CD4-positive, alpha-beta T cell treated with Interleukin-10 for 1 hour (primary cell): ENCODE data around the gene FGF10.

Source experiments
- DNase-seq: peaks from one replicate; pipeline ENCODE4 v3.0.0-alpha.2; 2020

FGF10 gene

DNA sequence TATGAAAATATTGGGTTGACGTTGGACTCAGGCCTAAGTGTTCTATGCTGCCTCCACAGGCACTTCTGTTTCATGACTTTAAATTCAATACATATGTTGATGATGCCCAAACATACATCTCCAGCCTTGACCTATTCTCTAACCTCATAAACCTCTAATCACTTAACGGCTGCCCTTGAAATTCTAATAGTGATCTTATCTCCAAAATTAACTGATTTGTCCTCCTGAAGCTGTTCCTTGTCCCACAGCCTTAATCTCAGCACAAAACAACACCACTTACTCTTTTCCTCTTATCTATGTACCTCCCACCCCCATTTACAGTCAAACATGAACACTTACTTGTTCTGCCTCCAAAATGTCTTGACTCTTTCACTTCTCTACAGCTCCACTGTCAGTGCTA is 43.3 kb downstream of the FGF10 start:
- no peak for DNase-seq

DNA sequence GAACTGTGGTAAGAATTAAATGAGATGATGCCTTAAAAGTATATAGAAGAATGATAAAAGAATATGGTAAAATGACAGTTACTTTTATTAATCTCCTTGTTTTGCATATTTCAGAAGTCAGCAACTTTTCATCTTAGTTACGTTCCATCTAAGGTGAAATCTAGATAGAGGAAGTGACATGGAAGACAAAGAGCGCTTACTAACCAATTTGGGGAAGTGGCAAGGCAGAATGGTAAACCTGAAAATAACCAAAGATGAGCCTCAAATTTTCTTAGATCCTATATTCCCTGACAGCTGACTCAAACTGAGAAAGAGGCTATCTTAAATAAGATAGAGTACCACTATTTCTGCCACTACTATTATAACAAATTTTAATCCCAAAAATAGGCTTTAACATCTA is 52.5 kb downstream of the FGF10 start:
- no peak for DNase-seq

DNA sequence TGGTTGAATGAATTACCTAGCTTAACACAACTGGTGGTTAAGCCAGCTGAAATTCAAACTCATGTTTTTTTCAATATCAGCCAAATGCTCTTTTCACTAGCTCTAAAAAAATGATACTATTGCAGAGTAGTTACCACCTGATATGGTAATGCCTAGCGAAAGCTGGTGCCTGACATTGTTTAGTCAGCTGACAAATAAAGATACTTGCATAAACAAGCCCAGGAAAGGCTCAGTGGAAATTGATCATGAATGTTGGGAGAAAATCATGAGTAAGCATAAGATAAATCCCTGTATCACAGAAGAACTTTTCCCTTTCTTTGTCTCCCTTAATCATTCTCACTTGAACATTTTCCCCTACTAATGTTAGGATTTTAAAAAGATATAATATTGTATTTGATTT is 54.6 kb downstream of the FGF10 start:
- DNase-seq = no peak

DNA sequence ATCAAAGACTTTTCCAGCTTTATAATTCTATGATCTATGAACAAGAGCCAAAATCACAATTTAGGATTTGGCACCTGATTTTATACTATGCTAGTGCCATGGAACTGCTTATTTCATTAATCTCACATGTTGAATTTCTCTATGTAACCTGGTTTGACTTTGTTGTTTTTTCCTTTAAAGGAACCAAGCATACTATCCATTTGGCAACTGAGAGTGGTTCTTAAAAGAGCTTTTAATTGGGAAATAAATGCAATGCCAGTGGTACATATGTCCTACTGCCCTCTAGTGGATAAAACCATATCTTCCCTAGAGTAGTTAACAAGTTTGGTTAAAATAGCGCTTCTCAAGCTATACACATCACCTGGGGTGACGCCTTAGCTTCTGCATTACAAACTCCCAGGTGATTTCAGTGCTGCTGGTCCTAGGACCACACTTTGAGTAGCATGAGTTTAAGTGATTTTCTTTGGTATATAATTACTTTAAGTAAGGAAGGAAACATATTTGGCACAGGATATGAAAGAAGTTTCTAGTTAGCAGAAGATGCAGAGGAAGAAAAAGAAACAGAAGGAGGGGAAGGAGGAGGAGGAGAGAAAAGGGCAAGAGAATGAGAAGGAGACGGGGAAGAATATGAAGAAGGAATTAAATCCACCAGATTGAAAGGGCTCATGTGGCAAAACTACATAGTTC is 56.8 kb downstream of the FGF10 start:
- no peak for DNase-seq

DNA sequence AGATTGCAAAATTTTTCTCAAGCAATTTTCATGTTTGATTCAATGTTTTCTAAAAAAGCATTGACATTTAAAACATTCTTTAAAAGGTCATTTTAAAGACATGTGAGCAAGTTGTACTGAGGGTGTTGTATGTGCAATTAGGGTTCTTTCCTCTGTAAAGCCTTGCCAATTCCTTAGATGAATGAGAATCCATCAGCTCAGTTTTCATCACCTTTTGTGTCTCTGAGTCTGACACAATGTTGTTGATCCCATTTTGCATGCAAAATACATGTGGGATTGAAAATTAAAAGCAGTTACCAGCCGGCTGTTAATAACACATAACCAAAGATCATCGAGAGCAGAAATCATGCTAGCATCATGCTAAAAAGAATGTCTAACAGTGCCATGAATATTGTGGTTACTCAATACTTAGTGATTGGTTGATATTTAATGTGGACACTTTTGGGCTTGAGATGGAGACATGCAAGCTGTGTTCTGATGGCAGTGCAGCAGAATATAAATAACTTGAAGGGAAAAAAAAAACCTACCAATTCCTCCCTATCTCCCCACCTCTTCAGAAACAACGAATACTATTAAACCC is 57.7 kb downstream of the FGF10 start:
- DNase-seq = no peak

DNA sequence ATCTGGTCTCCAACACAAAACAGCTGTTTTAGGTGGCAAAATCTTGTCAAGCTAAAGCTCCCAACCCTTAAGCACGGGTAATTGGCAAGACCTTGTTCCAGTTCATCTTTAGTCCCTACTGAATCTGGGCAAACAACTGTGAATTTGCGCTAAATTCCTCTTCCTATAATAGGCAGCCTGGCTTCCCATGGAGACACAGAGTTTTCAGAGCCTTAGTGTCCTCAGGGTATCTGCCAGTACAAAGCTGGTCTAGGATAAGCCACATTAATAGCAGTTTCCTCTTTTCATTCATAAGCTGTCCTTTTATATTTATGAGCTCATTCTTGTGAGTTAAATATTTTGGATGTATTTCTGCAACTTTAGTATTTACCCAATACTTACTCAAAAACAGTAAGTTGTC is 59.5 kb downstream of the FGF10 start:
- no peak for DNase-seq

DNA sequence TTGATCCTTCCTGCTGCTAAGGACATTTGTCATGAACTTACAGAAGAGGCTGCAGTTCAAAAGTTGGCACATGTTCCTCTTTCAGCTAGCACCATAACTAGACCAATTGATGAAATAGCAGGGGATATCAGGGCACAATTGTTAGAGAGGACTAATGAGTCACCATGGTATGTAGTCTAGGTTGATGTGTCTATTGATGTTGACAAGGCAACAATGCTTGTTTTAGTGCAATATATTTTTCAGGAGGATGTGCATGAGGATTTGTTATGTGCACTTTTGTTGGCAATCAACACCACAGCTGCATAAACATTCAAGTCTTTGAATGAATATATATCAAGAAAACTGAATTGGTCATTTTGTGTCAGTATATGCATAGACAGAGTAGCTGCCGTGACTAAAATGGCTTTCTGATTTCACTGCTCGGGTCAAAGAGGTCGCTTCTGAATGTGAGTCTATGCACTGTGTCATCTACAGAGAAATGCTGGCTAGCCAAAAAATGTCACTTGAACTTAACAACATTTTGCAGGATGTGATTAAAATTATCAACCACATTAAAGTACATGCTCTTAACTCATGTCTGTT is 68.0 kb downstream of the FGF10 start:
- DNase-seq = no peak

DNA sequence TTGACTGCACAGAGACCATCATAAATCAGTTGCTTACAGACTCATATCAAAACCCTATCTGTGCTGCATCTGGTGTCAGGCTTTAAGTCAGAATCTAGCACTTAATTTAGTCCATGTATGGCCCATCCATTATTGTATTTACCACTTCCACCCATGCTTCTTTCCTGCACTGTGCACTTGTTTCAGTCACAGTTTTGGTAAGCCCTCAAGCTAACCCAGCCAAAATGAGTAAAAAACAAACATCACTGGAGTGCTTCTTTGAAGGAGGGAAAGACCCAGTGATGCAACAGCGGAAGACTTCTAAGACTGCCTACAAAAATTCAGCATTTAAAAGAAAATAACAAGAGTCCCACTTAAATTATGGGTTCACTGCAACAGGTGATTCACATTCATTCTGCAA is 69.0 kb downstream of the FGF10 start:
- DNase-seq = no peak

DNA sequence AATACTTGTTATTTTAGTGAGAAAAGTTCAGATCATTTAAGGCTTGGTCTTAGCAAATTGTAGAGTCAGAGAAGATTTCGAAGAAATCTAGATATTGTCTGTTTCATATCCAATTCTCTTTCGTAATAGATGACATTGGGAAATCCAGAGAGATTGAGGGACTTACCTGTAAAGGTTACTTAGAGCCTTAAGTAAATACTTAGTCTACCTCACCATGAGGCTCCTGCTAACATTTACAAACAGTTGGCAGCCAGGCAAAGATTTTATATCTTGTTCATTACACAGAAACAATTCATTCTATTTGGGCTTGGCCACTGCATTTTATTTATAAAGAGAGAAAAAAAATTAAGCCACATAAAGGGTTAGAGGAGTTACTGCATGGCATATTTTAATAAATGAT is 70.3 kb downstream of the FGF10 start:
- no peak for DNase-seq

DNA sequence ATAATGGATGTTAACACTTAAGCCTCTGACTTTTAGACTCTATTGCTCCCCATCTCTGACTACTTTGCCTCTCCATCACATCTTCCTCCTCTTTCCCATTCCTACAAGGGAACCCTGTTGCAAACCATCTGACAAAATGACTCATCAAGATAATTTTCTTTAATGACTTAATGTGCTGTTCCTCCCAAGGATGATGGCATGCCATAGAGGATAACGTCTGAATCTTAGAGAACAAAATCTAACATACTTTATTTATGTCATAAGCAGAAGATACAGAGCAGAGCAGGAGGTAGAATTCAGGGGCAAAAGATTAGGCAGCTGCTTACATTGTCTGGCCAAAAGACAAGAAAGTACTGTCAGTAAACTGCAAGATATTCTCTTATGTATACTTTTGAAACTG is 76.8 kb downstream of the FGF10 start:
- DNase-seq = no peak

DNA sequence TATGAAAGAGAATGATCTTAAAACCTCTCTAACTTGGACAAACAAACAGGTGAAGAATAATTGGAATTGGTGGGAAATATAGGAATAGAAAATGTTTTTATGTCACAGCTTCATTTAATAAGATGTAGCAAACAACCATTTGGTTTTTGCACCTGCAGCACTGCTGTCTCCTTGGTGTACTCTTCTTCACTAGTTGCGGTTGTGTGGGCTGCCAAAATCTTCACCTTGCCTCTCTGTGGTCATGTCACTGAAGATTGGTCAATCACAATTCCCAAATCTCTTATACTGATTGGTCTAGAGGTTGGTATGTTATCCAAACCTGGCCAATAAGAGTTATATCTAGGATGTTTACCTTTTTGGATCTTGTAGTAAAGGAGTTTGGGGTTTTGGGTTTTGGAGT is 88.7 kb downstream of the FGF10 start:
- no peak for DNase-seq

DNA sequence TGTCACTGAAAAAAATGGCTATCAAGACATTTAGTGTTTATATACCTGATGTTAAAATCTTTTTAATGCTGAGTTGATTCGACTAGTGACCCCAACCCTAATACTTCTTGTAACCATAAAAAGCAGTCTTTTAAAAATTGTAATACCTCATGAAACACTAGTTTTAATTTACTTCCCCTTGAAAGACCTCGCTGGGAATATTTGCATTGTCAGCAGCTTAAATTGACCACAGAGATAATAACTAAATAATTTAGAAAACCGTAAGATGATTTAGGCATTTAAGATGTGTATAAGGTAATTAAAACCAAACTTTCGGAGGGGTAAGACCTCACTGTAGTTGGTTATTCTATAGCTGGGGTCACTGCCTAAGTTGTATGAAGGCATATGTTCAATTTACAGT is 89.8 kb downstream of the FGF10 start:
- DNase-seq = no peak

DNA sequence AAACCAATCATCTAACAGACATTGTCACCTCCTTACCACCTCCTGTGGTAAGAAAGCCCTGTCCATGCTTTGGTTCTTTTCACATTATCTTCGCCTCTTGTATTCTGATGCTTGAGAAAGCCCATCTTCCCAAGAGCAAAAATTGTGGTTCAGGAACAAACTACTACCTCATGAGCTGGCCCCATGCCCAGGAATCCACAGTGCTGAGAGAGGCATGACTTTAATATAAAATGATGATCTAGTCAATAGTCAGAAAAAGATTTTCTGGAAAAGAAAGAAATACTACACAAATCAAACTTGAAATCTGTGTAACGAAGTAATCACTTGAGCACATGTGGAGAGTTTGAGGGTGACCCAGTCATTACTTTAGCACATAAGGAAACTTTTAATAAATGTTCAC is 94.7 kb downstream of the FGF10 start:
- no peak for DNase-seq

DNA sequence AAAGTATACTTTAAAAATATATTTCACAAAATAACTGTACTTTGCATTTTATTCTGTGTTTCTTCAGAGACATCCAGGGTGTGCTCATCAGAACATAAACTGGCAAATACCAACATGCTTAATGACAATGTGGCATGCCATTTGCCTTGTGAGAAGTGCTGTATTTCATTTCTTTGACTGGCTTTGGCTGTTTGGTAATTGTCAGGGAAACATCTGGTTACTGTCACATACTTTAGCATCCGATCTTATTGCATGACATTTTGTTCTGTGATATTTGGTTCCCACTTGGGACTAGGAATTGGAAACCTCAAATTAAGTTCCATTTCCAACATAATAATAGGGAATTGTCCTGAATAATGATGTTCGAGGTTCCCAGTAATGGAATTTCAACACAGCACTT is 96.5 kb downstream of the FGF10 start:
- DNase-seq = no peak

DNA sequence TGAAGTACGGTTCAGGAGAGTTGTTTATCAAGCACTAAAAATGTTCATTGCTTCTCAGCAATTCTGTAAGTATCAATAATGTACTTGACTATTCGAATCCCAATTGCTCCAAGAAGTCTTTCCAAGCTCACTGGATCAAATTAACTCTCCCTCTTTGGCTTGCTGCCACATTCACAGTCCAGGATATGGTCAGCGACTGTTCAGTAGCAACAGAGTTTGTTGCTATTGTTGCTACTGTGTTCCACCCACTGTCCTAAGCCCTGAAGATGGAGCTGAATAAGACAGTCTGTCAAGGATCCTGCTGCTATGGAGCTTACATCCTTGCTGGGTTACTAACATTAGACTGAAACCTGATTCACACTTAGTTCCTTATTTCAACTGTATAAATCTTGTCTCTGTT is 110.8 kb downstream of the FGF10 start:
- no peak for DNase-seq

DNA sequence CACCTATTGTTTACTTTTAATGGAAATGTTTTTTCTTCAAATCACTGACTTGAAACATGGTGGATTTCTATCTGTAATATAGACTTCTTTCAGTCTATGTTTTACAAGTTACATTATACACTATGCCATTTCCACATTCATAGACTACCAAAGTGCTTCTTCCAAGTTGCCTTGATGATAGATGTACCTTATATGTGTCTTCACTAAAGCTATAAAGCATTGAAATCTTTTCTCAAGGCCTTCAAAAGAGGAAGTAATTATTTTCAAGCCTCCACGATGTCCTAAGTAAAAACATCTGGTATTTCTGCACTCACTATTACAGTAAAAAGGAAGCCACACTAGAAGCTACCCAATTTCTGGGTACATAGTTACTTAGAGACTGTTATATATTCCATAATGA is 113.3 kb downstream of the FGF10 start:
- no peak for DNase-seq

DNA sequence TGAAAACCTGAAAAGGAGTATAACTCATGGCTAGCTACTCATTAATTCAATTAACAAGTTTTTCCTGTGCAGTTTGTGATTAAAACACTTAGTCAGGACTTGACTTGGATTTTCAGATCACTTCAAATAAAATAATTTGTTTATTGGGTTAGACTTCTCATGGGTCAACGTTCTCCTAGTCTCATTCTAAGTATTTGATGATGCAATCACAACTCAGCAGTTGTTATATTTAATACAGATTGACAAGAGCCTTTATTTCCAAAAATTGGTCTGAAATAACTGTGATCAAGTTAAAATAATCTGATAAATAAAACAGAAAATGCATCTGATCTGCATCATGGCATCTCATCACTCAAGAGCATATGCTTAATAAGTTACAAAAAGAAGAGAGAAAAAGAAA is 113.9 kb downstream of the FGF10 start:
- DNase-seq = no peak

DNA sequence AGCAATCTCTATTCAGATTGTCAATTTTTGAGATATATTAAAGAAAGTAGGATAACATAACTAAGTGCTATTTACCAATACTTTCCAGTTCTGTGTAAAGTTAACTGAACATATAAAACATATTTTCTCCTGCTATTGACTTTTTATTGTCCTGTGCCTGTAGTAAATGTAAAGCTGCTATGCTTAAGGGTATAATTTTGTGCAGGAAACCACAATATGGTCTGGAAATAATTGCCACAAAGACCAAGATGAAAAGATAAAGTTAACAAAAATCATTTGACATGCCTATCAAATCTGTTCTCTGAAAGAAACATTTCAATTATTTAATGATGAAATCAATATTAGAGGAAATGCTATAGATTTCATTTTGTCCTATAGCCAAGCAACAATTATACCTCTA is 121.3 kb downstream of the FGF10 start:
- no peak for DNase-seq

DNA sequence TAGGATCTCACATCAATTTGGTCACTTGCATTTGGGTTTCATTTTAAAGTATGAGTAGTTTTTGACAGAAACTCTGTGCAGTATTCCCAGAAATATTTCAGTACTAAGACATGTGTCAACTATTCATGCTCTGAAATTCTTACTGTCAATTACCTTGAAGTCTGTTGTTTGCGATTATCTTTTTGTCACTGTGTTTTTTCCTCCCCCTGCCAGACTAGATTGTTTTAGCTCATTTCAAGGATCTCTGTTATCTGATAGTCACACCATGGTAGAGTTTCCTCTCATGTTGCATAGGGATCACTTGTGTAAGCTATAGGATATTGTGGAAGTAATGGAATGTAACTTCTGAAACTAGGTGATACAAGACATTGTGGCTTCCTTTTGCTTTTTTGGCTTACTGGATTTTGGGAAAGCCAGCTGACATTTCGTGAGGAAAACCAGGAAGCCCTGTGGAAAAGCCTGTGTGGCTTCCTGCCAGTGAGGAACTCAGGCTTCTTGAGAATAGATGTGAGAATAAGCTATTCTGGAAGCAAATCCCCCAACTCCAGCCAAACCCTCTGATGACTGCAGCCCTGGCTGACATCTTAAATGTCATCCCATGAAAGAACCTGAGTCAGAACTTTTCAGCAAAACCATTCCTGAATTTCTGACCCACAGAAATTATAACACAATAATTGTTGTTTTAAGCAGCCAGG is 122.2 kb downstream of the FGF10 start:
- no peak for DNase-seq

DNA sequence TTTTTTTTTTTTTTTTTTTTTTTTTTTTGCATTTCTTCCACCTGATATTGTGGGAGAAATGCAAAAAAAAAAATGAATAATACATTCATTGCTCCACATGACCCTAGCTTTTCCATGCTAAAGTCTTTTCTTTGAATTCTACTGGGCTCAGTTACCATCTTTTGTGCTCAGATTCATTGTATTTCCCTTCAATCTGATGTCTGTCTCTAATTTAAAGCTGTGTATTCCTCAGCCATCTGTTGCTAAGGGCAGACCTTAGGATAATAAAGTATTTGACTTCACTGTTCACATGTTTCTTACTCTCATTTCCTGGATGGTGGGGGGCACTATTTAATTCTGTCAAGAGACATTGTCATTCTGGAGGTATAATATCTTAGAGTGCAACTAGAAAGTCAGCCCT is 123.5 kb downstream of the FGF10 start:
- no peak for DNase-seq

DNA sequence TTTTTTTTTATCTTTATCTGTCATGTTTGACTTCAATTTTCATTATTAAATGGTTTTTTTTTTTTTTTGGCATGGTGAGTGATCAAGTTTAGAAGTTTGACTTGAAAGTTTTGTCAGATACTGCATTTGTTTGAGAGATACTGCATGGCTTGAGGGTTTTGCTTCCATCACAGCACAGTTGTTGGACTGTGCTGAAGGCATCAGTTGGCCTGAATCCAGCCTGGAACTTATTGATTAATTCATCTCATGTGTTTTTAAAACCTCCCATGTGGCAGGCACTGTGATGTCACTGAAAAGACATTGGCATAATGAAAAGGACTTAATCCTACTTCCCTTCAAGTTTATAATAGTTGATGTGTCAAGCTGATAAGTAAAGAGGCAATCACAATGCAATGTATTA is 128.4 kb downstream of the FGF10 start:
- DNase-seq = no peak

DNA sequence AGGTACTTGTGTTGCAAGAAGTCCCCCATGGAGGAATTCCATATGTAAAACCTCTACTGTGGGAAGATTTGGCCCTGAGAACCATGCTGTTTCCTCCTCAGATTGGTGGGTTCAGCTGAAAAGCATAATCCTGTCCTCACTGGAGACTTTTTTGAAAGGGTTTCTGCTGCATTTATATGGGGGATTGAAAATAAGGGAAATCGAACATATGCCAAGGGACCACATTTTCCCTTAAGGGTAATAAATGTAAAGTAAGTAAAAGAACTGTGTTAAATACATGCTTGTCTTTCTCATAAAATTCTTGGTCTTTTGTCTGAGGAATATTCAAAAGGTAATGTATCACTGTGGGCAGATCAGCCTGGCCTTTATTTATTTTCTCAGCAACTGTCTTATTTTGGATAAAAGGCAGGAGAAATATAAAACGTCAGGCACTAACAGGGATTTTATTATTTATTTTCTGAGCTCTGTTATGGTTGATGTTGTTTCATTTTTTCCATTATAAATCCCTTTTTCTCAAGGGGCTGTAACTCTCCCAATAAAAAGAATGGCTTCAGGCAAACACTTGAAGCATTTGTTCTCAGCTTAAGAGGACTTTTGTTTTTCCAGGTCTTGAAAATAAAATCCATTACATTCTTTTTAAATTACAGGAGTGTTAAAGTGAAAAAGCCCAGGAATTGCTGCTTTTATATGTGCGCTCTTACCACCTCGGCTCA is 131.4 kb downstream of the FGF10 start:
- DNase-seq = no peak

DNA sequence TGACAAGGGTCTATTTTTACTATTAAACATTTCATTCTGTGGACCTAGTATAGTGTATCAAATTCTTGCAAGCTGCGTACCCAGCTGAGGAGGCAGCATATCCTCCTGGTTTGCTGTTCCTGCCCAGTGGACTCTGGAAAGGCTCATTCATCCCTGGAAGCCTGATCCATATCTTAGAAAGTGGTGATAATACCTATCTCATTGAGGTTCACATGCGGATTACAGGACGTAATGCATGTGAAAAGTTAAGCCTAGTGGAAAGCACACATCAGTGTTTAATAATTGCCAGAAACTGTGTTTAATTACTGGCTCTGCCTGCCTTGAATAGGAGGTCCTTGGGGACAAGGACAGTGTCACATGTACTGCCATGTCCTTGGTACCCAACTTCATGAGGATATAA is 132.0 kb downstream of the FGF10 start:
- DNase-seq = no peak
